Skeletal muscle cell (primary cell): Measurements from ENCODE around the gene CHCHD5.
A peak's percentile ranks its signal among the peaks of the same experiment; 100 is the strongest.

Experiments used
- DNase-seq: peaks from one replicate; pipeline ENCODE4 v3.0.0-alpha.2; 2010; ENCODE audit warnings: low read depth
- H3K4me3 ChIP-seq: 2 replicates; pipeline ENCODE4 v1.5.1; 2011; ENCODE audit warnings: low read depth, mild to moderate bottlenecking, control low read depth, low read length, moderate library complexity

CHCHD5 gene

GRCh38 chr2:112621790-112622527 lies 37.5 kb downstream of the CHCHD5 start:
- peak overlapping the region; percentile 1 for H3K4me3 ChIP-seq
- peak; percentile 78 for DNase-seq

GRCh38 chr2:112622528-112622849 lies 38.1 kb downstream of the CHCHD5 start:
- no peak overlapping the region for H3K4me3 ChIP-seq
- peak; percentile 93 for DNase-seq

- H3K4me3 ChIP-seq, result no peak overlapping the region
- DNase-seq, result peak; percentile 53
Observed at GRCh38 chr2:112623913-112624777, 39.7 kb downstream of the CHCHD5 start.

- DNase-seq, result no peak
- no peak overlapping the region for H3K4me3 ChIP-seq
Observed at GRCh38 chr2:112625474-112626114, 41.2 kb downstream of the CHCHD5 start.

- peak overlapping the region; percentile 4 for H3K4me3 ChIP-seq
- DNase-seq, result peak; percentile 38
Observed at GRCh38 chr2:112626604-112627059, 42.2 kb downstream of the CHCHD5 start.

GRCh38 chr2:112627060-112628040 lies 42.9 kb downstream of the CHCHD5 start:
- H3K4me3 ChIP-seq, result peak overlapping the region; percentile 4
- DNase-seq, result peak; percentile 91

- H3K4me3 ChIP-seq, result no peak overlapping the region
- no peak for DNase-seq
Observed at GRCh38 chr2:112629224-112629623, 44.8 kb downstream of the CHCHD5 start.

- no peak for DNase-seq
- H3K4me3 ChIP-seq, result no peak overlapping the region
Observed at GRCh38 chr2:112629823-112630222, 45.4 kb downstream of the CHCHD5 start.

- DNase-seq, result no peak
- no peak overlapping the region for H3K4me3 ChIP-seq
Observed at GRCh38 chr2:112630268-112630667, 45.9 kb downstream of the CHCHD5 start.

GRCh38 chr2:112633708-112634107 lies 49.3 kb downstream of the CHCHD5 start:
- H3K4me3 ChIP-seq, result no peak overlapping the region
- no peak for DNase-seq

GRCh38 chr2:112634153-112634873 lies 49.9 kb downstream of the CHCHD5 start:
- no peak for DNase-seq
- no peak overlapping the region for H3K4me3 ChIP-seq

- H3K4me3 ChIP-seq, result no peak overlapping the region
Observed at GRCh38 chr2:112634874-112635157, 50.4 kb downstream of the CHCHD5 start.

GRCh38 chr2:112636605-112637288 lies 52.3 kb downstream of the CHCHD5 start:
- no peak for DNase-seq

More at GRCh38 chr2:112634874-112635157, 50.4 kb downstream of the CHCHD5 start:
- no peak for DNase-seq

GRCh38 chr2:112637289-112637660 lies 52.9 kb downstream of the CHCHD5 start:
- no peak for DNase-seq
- H3K4me3 ChIP-seq, result no peak overlapping the region

More at GRCh38 chr2:112636605-112637288, 52.3 kb downstream of the CHCHD5 start:
- H3K4me3 ChIP-seq, result no peak overlapping the region
